ENCODE results near the gene PLPPR1.

GRCh38 chr9:101119206-101119819 lies 90.8 kb downstream of the PLPPR1 start:
- TF ChIP-seq CTCF (IDR thresholded peaks at IDR 0.05) (peak; percentile 76), RAD21 (IDR thresholded peaks at IDR 0.05; ENCODE audit: low read length) (peak; percentile 71), MXI1 (IDR thresholded peaks at IDR 0.05; ENCODE audit: low read depth, low read length) (no peak)
